Muscle of leg (tissue), 11 donors: ENCODE measurements around the gene UBE2V1. TPM values are rescaled to one million over a fixed set of nuclear protein-coding genes. Genes with fewer than 3 reads are reported as not detected.
A peak's percentile ranks its signal among the peaks of the same experiment; 100 is the strongest.

Experiments used
- DNase-seq: peaks from one replicate; pipeline ENCODE4 v3.0.0; 2013
- H3K27ac ChIP-seq: one replicate; pipeline ENCODE4 v1.5.1; 2013; ENCODE audit warnings: mild to moderate bottlenecking, low read length, control low read depth
- H3K27me3 ChIP-seq: one replicate; pipeline ENCODE4 v1.6.1; 2013; ENCODE audit warnings: low read length; ENCODE audit not compliant: control insufficient read depth, insufficient read depth
- H3K36me3 ChIP-seq: one replicate; pipeline ENCODE4 v1.6.1; 2013; ENCODE audit warnings: low read length; ENCODE audit not compliant: control insufficient read depth, insufficient read depth
- H3K4me1 ChIP-seq: one replicate; pipeline ENCODE4 v1.6.1; 2013; ENCODE audit warnings: low read length; ENCODE audit not compliant: control insufficient read depth, insufficient read depth
- H3K4me3 ChIP-seq: one replicate; pipeline ENCODE4 v1.5.1; 2013; ENCODE audit warnings: low read length, control low read depth
- H3K9me3 ChIP-seq: replicated peaks from 2 replicates; pipeline ENCODE4 v1.6.1; 2013; ENCODE audit warnings: low read depth, low read length; ENCODE audit not compliant: control insufficient read depth
- WGBS: methylation state at CpG from one replicate; pipeline ENCODE4 v1.1.5; 2013; ENCODE audit warnings: missing lambda C conversion rate; ENCODE audit not compliant: insufficient coverage; 5-methylcytosine and 5-hydroxymethylcytosine counted together
- polyA plus RNA-seq, 8 donors: library from polyadenylated mRNA; unstranded; fragments of 120-200 nt; gene quantifications; one replicate each; pipeline versions ENCODE4 v1.2.1 to v1.2.3, GENCODE V29; 2013; ENCODE audit warnings: inconsistent platforms in 1 of 8, low replicate concordance in 1 of 8; ENCODE audit not compliant: insufficient read length in 8 of 8, insufficient read depth in 1 of 8
- total RNA-seq: library from RNA; stranded (reverse); fragments of 120-200 nt; gene quantifications from one replicate; pipeline ENCODE4 v1.2.4, GENCODE V29; 2013

UBE2V1 gene
- total and polyA plus RNA-seq, 9 donors: 43.3 to 131 (median 113) TPM

DNA sequence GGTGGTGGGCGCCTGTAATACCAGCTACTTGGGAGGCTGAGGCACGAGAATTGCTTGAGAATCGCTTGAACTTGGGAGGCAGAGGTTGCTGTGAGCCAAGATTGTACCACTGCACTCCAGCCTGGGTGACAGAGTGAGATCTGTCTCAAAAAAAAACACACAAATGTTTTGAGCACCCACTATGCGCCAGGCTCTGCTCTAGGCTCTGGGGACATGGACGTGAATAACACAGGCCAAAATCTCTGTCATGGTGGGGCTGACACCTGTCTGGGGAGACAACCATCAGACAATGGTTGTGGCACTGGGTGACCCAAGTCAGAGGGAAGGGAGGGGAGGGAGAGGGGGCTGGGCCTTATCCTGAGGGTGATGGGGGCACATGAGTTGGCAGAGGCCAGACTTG lies 62.7 kb downstream of the UBE2V1 start:
- Histone ChIP-seq H3K4me1 (peaks cover 59% of the 10 kb centered on the region), H3K36me3 (no peaks in the 10 kb centered on the region), H3K9me3 (no peaks in the 10 kb centered on the region), H3K4me3 (no peak overlapping the region), H3K27me3 (no peaks in the 10 kb centered on the region), H3K27ac (no peak overlapping the region)
- no peak for DNase-seq
- WGBS: 94% methylated on average over 5 of the region's 5 CpGs

DNA sequence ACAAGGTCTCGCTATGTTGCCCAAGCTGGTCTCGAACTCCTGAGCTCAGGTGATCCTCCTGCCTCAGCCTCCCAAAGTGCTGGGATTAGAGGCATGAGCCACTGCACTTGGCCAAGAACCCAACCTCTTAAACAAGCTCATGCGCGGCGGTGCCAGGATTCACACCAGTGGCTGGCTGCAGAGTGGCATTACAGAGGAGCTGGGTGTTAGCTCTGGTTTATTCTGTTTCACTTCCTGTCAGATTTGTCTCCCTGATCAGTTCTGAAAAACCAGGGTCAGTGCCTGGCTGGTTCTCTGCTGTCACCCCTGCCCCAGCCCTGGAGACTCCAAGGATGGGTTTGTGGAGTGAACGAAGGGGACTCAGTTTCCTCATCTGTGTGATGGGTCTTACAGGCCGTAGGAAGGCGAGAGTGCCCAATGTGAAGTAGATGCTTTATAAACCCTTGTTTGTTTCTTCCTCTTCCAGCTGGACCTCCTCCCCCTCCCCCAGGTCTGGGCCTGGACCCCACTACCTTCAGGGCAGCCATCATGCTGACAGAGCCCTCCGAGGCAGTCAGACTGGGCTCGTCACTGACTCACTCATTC lies 63.4 kb downstream of the UBE2V1 start:
- H3K27ac ChIP-seq: no peak overlapping the region
- H3K4me1 ChIP-seq: peaks cover 52% of the 10 kb centered on the region
- WGBS: 90% methylated on average over 7 of the region's 10 CpGs
- DNase-seq: no peak
- no peaks in the 10 kb centered on the region for H3K9me3 ChIP-seq
- no peaks in the 10 kb centered on the region for H3K36me3 ChIP-seq
- H3K27me3 ChIP-seq: no peaks in the 10 kb centered on the region
- no peak overlapping the region for H3K4me3 ChIP-seq

DNA sequence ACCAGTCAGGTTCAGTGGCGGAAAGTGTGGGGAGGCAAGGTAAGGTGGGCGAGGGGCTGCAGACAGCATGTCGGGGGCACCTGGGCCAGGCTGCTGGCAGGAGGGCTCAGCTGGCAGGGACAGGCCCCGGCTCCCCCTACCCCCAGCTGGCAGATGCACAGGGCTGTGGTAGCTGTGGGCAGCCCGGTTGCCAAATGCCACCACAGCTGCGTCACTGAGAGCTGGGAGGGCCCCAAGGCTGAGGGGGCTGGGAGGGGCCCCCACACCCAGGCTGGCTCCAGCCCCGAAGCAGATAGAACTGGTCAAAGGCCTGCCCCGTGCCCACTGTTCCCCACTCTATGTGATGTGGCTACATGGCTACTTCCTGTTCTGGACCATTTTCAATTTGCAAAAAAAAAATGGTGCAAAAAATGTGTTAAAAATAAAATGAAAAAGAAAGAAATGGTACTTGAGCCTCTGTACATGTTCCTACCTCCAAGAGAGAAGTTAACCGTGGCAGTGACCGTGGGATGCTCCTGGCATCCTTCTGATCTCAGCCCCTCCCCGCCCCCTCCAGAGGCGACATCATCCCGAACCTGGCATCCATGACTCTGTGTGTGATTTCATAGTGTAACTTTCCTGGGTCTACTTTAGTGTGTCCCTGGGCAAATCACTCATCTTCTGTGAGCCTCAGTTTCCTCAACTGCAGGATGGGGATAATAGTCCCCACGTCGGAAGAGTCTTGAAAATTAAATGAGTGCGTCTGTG lies 64.4 kb downstream of the UBE2V1 start:
- H3K27ac ChIP-seq: peak overlapping the region; percentile 42

DNA sequence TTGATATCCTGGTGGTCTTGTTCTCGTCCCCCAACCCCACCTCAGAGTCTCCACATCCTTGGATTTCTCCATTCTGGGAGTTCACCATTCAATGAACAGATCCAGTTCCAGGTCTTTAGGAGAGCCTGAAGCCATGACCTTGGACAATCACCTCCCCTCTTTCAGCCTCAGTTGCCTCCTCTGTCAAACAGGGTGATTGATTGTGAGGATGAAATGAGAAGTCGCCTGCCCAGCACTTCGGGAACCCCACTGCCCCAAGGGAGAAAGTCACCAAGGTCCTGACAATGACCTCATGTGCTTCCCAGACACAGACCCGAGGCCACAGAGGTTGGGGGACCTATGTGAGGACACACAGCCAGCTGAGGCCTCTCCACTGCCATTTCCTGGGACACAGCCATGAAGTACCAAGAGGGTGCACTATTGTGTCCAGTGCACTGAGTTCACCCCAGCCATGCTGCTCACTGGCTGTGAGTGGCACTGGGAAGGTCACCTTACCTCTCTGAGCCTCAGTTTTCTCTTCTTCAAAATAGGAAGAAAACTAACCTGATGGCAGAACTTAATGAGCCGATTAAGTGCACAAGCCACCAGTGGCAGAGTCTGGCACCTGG lies 68.5 kb downstream of the UBE2V1 start:
- no peak for DNase-seq
- Histone ChIP-seq H3K4me3 (no peak overlapping the region), H3K27ac (no peak overlapping the region), H3K9me3 (no peaks in the 10 kb centered on the region), H3K27me3 (no peaks in the 10 kb centered on the region), H3K4me1 (peaks cover 36% of the 10 kb centered on the region), H3K36me3 (no peaks in the 10 kb centered on the region)
- 73% methylated on average over 3 of the region's 5 CpGs for WGBS

More for the DNA sequence above, 64.4 kb downstream of the UBE2V1 start:
- Histone ChIP-seq H3K27me3 (no peaks in the 10 kb centered on the region), H3K9me3 (no peaks in the 10 kb centered on the region), H3K36me3 (no peaks in the 10 kb centered on the region), H3K4me1 (peaks cover 45% of the 10 kb centered on the region), H3K4me3 (no peak overlapping the region)
- 78% methylated on average over 10 of the region's 16 CpGs for WGBS
- peak; percentile 50 for DNase-seq

DNA sequence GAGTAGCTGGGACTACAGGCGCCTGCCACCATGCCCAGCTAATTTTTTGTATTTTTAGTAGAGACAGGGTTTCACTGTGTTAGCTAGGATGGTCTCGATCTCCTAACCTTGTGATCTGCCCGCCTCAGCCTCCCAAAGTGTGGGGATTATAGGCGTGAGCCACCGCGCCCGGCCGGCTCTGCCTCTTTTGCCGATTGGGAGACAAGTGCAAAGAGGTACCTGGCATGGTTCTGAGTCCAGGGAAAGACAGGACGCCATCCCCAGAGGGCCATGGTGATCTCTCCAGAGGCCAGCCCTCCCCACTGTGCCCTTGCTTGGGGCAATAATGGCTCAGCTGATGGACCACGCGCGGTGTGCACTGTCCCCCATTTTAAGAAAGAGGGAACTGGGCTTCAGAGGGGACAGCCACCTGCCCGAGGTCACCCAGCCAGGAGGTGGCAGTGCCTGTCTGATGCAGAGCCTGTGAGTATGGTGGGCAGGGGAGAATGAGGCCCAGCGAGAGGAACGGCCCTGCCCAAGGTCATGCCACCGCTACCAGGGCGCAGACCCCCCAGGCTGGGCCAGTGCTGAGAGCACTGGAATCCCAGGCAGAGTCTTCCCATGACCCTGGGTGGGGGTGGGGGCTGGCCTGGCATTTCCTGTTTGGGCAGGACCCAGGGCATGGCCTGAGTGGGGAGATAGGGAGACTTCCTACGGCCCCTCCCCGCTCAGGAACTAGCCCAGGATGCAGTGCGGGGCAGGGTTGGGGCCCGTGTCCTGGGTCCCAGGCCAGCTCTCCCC lies 69.2 kb downstream of the UBE2V1 start:
- DNase-seq: no peak
- no peaks in the 10 kb centered on the region for H3K9me3 ChIP-seq
- H3K4me1 ChIP-seq: peaks cover 30% of the 10 kb centered on the region
- 93% methylated on average over 18 of the region's 22 CpGs for WGBS
- H3K4me3 ChIP-seq: no peak overlapping the region
- H3K27me3 ChIP-seq: no peaks in the 10 kb centered on the region
- H3K36me3 ChIP-seq: no peaks in the 10 kb centered on the region
- no peak overlapping the region for H3K27ac ChIP-seq

DNA sequence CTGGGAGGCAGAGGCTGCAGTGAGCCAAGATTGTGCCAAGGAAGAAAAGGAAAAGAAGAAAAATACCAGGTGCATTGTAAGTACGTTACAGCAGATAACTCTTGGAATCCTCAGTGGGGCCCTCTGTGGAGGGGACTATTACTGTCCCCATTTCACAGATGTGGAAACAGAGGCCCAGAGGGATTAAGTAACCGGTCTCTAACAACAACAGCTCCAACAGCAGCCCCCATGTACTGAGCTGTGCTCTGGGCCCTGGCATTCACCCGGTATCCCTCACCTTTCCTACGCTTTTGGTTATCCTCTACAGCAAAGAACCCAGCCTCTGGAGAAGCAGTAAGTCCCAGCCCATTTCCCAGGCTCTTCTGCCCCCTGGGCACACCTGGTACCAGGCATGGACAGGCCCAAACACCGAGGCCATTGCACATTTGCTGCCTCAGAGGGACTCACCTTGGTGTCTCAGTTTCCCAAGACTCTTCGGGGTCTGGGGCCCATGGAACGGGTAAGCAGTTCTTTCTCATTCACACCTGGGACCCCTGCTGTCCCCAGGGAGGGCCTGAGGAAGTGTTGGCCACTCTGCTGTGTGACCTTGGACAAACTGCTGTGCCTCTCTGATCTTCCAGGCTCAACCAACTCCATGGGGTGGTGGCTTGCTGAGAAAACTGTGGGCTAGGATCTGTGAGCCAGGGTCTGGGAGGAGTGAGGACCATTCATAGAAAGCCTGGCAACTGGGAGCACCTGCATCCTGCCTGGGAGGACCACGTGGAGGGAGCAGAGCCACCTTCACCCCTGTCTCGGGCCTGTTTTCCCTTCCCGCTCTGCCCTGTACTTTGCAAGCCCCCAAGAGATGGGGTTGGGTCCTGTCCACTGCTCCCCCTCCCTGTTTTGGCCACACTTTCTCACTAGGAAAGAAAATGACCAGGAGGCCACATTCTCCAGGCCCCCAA lies 70.3 kb downstream of the UBE2V1 start:
- Histone ChIP-seq H3K4me3 (no peak overlapping the region), H3K27ac (no peak overlapping the region), H3K36me3 (no peaks in the 10 kb centered on the region), H3K4me1 (peaks cover 25% of the 10 kb centered on the region), H3K27me3 (no peaks in the 10 kb centered on the region), H3K9me3 (no peaks in the 10 kb centered on the region)
- WGBS: 85% methylated on average over 8 of the region's 10 CpGs
- no peak for DNase-seq

DNA sequence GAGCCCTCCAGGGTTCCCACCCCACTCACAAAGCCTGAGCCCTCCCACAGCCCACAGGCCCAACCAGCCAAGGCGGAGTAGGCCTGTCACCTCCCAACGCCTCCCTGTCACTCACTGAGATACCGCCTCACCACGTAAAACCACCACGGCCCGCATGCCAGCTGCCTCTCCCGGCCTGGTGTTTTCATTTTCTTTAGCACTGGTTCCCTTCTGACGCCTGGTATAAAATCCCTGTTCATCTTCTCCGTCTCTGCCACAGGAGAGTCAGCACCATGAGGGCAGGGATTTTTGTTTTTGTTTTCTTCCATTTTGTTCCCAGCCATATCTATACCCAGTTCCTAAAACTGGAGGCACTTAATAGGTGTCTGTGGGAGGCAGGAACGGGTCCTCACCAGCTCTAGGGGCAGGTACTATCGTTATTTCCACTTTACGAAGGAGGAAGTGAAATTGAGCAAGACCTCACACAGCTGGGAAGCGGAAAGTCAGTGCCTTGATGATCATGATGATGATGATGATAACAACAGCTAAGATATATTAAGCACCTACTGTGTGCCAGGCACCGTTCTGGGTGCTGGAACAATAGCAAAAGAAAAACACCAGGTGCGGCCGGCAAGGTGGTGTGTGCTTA lies 71.6 kb downstream of the UBE2V1 start:
- Histone ChIP-seq H3K27me3 (no peaks in the 10 kb centered on the region), H3K36me3 (no peaks in the 10 kb centered on the region), H3K27ac (no peak overlapping the region), H3K9me3 (no peaks in the 10 kb centered on the region), H3K4me3 (no peak overlapping the region), H3K4me1 (peaks cover 13% of the 10 kb centered on the region)
- DNase-seq: no peak
- 62% methylated on average over 11 of the region's 16 CpGs for WGBS

DNA sequence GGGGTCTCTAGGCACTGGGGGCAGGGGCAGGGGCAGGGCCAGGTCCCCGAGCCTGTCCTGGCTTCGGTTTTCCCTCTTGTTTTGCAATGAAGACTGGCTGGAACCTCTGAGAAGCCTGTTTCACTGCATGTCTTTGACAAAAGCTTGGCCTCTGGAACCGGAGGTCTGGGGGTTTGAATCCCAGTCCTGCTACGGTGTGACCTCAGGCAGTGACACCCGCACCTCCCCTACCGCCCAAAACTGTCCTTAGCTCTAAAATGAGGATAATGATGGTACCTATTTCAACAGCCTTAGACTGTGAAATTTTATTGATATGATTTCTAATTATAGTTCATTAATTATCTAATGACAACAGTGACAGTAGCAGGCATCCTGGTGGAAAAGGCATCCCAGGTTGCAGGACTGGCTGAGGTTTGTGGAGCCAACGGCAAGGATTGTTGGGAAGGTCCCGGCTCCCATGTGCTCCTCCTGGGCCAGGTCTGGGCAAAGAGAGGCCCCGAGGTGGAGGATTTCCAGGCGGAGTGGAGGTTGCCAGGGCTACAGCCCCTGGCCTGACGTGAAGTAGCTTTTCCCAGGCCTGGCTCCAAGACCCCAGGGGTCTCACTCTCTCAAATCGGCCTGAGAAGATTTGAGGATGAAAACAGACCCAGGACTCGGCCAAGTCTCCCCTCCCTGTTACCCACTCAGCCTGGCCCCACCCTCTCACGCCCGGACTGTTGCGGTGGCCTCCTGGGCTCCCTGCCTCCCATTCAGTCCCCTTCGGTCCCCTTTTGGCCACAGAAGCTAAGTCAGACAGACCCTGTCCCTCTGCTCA lies 72.3 kb downstream of the UBE2V1 start:
- Histone ChIP-seq H3K36me3 (no peaks in the 10 kb centered on the region), H3K27me3 (no peaks in the 10 kb centered on the region), H3K27ac (no peak overlapping the region), H3K4me3 (no peak overlapping the region), H3K9me3 (no peaks in the 10 kb centered on the region), H3K4me1 (peaks cover 12% of the 10 kb centered on the region)
- no peak for DNase-seq
- WGBS: 41% methylated on average over 12 of the region's 17 CpGs
